BJ (cell line): Measurements from ENCODE around the gene DNAJC3. TPM values are rescaled to one million over a fixed set of nuclear protein-coding genes. Genes with fewer than 3 reads are reported as not detected.

ENCODE experiments used
- CTCF ChIA-PET: fragments of 350-600 bp; formaldehyde crosslinking; extraction: SDS; loops from one replicate; lab custom pipeline; 2021; ENCODE audit warnings: antibody characterized with exemption, inconsistent platforms; lab: Yijun Ruan, JAX
- POLR2A ChIA-PET: fragments of 300-600 bp; sonication (Branson Sonifier 250); formaldehyde crosslinking; extraction: SDS; loops from one replicate; lab custom pipeline; 2021; ENCODE audit warnings: antibody characterized with exemption; lab: Charles Lee
- DNase-seq: peaks from one replicate; pipeline ENCODE4 v3.0.0-alpha.2; 2011; ENCODE audit warnings: low read depth
- H3K27me3 ChIP-seq: 2 replicates; pipeline ENCODE4 v1.6.0; 2011; ENCODE audit warnings: low read length; ENCODE audit not compliant: control insufficient read depth, insufficient read depth
- H3K36me3 ChIP-seq: 2 replicates; pipeline ENCODE4 v1.5.1; 2011; ENCODE audit warnings: low read length; ENCODE audit not compliant: control insufficient read depth, insufficient read depth
- H3K4me3 ChIP-seq: 2 replicates; pipeline ENCODE4 v1.5.1; 2011; ENCODE audit warnings: low read depth, mild to moderate bottlenecking, control low read depth, low read length
- polyA plus RNA-seq: library from polyadenylated mRNA; depleted of rRNA; stranded (reverse); fragments of >200 nt; gene quantifications from 2 replicates; pipeline ENCODE4 v1.2.3, GENCODE V29; 2011
- TF ChIP-seq, protein P1 (sequence below): IDR thresholded peaks from 2 replicates; pipeline ENCODE4 v1.5.1; 2011; ENCODE audit warnings: low read depth, mild to moderate bottlenecking, control low read depth, inconsistent platforms, low read length, moderate library complexity; ENCODE audit not compliant: insufficient read depth

Gene DNAJC3
- polyA plus RNA-seq, 1 experiment = 10.6 TPM

GRCh38 chr13:95805921-95806320, 129.0 kb downstream of the DNAJC3 start:
- DNase-seq = no peak
- POLR2A ChIA-PET = no interaction called here

GRCh38 chr13:95809429-95809828, 132.5 kb downstream of the DNAJC3 start:
- CTCF ChIA-PET = interaction anchor here (0.7 kb wide), 1 partner anchor 9 kb away, joined by 3 read pairs; no protein-coding TSS in a partner anchor
- no peaks in the 10 kb centered on the region for H3K27me3 ChIP-seq
- peaks cover 2% of the 10 kb centered on the region; the same call in 1 of the 2 replicates for H3K36me3 ChIP-seq
- TF ChIP-seq, protein P1, sequence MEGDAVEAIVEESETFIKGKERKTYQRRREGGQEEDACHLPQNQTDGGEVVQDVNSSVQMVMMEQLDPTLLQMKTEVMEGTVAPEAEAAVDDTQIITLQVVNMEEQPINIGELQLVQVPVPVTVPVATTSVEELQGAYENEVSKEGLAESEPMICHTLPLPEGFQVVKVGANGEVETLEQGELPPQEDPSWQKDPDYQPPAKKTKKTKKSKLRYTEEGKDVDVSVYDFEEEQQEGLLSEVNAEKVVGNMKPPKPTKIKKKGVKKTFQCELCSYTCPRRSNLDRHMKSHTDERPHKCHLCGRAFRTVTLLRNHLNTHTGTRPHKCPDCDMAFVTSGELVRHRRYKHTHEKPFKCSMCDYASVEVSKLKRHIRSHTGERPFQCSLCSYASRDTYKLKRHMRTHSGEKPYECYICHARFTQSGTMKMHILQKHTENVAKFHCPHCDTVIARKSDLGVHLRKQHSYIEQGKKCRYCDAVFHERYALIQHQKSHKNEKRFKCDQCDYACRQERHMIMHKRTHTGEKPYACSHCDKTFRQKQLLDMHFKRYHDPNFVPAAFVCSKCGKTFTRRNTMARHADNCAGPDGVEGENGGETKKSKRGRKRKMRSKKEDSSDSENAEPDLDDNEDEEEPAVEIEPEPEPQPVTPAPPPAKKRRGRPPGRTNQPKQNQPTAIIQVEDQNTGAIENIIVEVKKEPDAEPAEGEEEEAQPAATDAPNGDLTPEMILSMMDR = no peak
- H3K4me3 ChIP-seq = no peak overlapping the region
- POLR2A ChIA-PET = no interaction called here
- DNase-seq = no peak

More at GRCh38 chr13:95805921-95806320, 129.0 kb downstream of the DNAJC3 start:
- no peaks in the 10 kb centered on the region for H3K27me3 ChIP-seq
- no peak overlapping the region for H3K4me3 ChIP-seq
- TF ChIP-seq, protein P1 = no peak
- CTCF ChIA-PET = no interaction called here
- peaks cover 2% of the 10 kb centered on the region; the same call in 1 of the 2 replicates for H3K36me3 ChIP-seq

- Histone ChIP-seq H3K36me3 (peaks cover 2% of the 10 kb centered on the region; the same call in 1 of the 2 replicates), H3K4me3 (no peak overlapping the region), H3K27me3 (no peaks in the 10 kb centered on the region)
- ChIA-PET POLR2A (no interaction called here), CTCF (no interaction called here)
- no peak for DNase-seq
- TF ChIP-seq, protein P1 = no peak
Measured at GRCh38 chr13:95813139-95813538, 136.2 kb downstream of the DNAJC3 start.

DNA sequence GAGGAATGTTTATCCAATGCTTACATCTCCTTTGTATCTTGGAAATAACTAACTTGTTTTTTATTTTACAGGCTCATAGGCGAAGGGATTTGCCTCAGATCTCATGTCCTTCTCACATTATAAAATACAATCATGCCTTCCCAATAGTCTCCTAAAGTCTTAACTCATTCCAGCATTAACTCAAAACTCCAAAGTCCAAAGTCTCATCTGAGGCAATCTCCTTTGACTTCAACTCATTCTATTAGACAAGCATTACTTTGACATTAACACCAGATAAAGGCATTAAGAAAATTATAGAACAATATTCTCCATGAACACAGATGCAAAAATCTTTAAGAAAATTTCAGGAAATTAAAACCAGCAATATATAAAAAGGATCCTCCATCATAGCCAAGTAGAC, 137.6 kb downstream of the DNAJC3 start:
- Histone ChIP-seq H3K36me3 (no peaks in the 10 kb centered on the region; the same call in 1 of the 2 replicates), H3K27me3 (no peaks in the 10 kb centered on the region), H3K4me3 (no peak overlapping the region)
- ChIA-PET POLR2A (no interaction called here), CTCF (no interaction called here)
- TF ChIP-seq, protein P1 = no peak
- DNase-seq = no peak

DNA sequence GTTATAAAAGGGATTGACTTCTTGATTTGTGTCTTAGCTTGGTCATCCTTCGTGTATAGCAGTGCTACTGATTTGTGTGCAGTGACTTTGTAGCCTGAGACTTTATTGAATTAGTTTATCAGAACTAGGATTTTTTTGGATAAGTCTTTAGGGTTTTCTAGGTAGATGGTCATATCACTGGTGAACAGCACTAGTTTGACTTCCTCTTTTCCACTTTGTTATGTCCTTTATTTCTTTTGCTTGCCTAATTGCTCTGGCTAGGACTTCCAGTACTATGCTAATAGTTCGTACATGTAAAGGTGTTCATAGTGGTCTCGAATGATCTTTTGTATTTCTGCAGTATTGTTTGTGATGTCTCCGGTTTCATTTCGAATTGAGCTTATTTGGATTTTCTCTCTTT, 145.4 kb downstream of the DNAJC3 start:
- TF ChIP-seq, protein P1 = no peak
- POLR2A ChIA-PET = no interaction called here
- no peak overlapping the region for H3K4me3 ChIP-seq
- no peaks in the 10 kb centered on the region for H3K27me3 ChIP-seq
- no peaks in the 10 kb centered on the region for H3K36me3 ChIP-seq
- CTCF ChIA-PET = interaction anchor here (4.7 kb wide), 1 partner anchor 12 kb away, joined by 37 read pairs; no protein-coding TSS in a partner anchor
- DNase-seq = no peak
